Measurements from ENCODE around the gene PTCD1. TPM values are rescaled to one million over a fixed set of nuclear protein-coding genes. Genes with fewer than 3 reads are reported as not detected.

Gene PTCD1
- total RNA-seq, 1 donor from 2014 or later = 5.4 TPM

DNA sequence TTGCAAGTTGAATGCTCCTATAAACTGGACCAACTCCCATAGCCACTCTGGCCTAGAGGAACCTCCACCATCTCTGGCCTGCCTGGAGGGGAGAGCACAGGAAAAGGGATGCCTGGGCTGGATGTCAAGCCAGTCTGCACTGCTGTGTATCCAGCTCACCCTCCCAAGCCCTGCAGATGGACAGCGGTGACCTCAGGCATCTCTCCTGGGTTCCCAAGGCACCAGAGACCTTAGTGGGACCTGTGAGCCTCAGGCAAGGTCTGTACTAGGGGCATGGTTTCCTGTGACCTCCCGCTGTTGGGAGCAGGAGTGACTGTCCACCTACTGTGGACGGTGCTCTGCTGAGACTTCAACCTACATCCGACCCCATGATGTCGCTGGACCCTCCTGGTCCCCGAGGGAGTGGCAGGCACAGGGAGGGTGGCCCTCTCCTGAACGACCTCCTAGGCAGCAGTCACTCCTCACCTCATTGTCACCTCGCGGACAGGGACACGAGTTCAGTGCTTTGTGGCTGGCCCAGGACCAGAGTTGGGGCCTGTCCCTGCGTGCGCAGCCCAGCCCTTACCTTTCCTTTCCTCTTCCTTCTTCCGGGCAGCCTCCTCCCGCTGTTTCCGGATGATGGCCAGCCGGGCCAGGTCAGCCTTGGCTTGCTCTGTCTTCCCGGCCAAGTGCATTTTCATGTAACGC, 41.2 kb downstream of the PTCD1 start:
- H3K4me1 Mint-ChIP-seq (ENCODE audit: low read depth) = peaks cover 16% of the 10 kb centered on the region
- H3K27me3 Mint-ChIP-seq (ENCODE audit: low read depth) = no peaks in the 10 kb centered on the region
- H3K36me3 Mint-ChIP-seq (ENCODE audit: low read depth) = peaks cover 21% of the 10 kb centered on the region
- H3K9me3 Mint-ChIP-seq (ENCODE audit: low read depth) = no peaks in the 10 kb centered on the region
- no peak overlapping the region for H3K4me3 Mint-ChIP-seq (ENCODE audit: unreplicated experiment)
- H3K27ac Mint-ChIP-seq (ENCODE audit: unreplicated experiment) = no peak overlapping the region
- TF ChIP-seq CTCF (IDR thresholded peaks at IDR 0.05) = no peak
- no peak for DNase-seq (ENCODE audit: low spot score)

DNA sequence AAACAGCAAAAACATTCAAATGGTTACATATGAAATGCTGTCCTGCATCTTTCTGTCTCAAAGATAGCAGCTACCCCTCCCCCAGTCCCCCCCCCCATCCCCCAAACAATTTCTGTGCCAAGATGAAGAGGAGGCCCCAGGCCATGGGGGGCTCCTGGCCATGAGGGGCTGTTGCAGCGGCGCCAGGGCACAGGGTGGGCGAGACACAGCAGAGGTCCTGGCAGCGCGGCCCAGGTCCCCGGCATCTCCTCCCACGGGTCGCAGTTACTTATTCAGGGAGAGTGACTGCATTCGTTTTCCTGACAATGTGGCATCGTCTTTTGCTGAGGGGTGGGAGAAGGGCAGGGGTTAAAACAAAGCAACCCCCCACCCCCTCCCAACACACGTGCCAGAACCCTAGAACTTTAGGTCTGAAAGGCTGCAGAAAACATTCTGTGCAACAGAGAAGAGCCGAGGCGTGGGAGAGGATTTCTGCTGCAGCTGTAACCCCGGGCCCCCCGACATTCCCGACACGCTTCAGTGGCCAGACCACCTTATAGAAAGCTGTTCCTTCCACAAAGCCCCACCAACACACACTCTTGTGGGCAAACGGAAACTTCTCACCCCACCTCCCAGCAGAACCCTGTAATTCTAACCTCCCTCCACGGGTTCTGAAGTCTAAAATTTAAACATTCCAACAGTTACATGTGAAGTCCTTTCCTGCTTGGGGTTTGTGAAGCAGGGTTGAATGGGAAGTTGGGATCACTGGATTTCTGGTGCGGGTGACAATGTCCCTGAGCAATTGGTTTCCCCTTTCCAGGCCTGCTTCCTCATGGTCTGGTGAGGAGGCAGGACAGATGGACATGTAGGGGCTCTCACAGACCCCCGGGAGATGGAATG, 41.9 kb downstream of the PTCD1 start:
- Mint-ChIP-seq H3K9me3 (ENCODE audit: low read depth) (no peaks in the 10 kb centered on the region), H3K4me3 (ENCODE audit: unreplicated experiment) (no peak overlapping the region), H3K36me3 (ENCODE audit: low read depth) (peaks cover 24% of the 10 kb centered on the region), H3K27ac (ENCODE audit: unreplicated experiment) (no peak overlapping the region), H3K4me1 (ENCODE audit: low read depth) (peaks cover 16% of the 10 kb centered on the region), H3K27me3 (ENCODE audit: low read depth) (no peaks in the 10 kb centered on the region)
- TF ChIP-seq CTCF (IDR thresholded peaks at IDR 0.05) = no peak
- DNase-seq (ENCODE audit: low spot score) = no peak

DNA sequence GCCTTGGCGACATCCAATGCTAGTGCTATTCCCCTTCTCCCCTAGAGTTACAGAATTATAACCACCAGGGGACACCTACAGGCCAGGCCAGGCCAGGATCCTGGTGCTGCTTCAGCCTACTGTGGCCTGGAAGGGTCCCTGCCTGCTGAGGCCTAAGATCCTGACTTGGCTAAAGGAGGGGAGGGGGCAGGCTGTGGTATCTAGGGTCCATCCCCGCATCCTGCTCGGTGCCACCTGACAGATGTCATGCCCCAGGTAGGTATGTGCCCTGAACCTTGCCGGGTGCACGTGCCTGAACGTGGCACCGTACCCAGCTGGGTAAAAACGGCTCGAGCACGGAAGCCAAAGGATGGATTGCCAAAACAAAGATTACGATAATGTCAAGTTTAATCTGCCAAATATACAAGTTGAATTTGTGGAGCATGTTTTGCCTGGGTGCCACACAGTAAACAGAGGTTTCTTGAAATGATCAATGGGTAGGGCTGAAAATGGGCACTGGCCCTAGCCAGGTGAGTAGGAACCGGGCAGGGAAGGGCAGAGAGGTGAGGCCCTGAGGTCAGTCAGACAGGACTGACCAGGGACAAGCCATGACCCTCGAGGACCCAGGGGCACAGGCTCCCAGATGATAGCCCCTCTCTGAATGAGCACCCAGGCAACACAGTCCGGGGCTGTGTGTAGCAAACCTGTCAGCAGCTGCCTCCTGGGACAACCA, 42.8 kb downstream of the PTCD1 start:
- H3K4me3 Mint-ChIP-seq (ENCODE audit: unreplicated experiment) = no peak overlapping the region
- H3K27me3 Mint-ChIP-seq (ENCODE audit: low read depth) = no peaks in the 10 kb centered on the region
- peak; percentile 14 for TF ChIP-seq CTCF (IDR thresholded peaks at IDR 0.05)
- peak overlapping the region; percentile 41 for H3K27ac Mint-ChIP-seq (ENCODE audit: unreplicated experiment)
- no peaks in the 10 kb centered on the region for H3K9me3 Mint-ChIP-seq (ENCODE audit: low read depth)
- DNase-seq (ENCODE audit: low spot score) = no peak
- H3K36me3 Mint-ChIP-seq (ENCODE audit: low read depth) = peaks cover 21% of the 10 kb centered on the region
- peaks cover 16% of the 10 kb centered on the region for H3K4me1 Mint-ChIP-seq (ENCODE audit: low read depth)

DNA sequence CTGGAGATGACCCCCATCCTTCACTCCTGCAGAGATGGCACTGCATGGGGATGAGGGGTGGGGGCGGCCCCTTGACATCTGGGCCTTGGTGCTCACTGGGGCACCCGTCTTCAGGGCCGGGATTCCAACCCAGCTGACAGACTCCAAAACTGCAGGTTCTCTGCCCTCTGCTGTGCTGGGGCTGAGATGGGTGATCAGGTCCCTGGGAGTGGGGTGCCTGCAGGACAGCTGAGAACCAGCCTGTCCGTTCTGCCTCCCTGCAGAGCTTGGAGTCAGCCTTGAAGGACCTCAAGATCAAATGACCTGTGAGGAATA, 44.5 kb downstream of the PTCD1 start:
- no peak for TF ChIP-seq CTCF (IDR thresholded peaks at IDR 0.05)
- H3K9me3 Mint-ChIP-seq (ENCODE audit: low read depth) = no peaks in the 10 kb centered on the region
- H3K36me3 Mint-ChIP-seq (ENCODE audit: low read depth) = peaks cover 20% of the 10 kb centered on the region
- no peaks in the 10 kb centered on the region for H3K27me3 Mint-ChIP-seq (ENCODE audit: low read depth)
- H3K4me3 Mint-ChIP-seq (ENCODE audit: unreplicated experiment) = no peak overlapping the region
- H3K4me1 Mint-ChIP-seq (ENCODE audit: low read depth) = peaks cover 16% of the 10 kb centered on the region
- H3K27ac Mint-ChIP-seq (ENCODE audit: unreplicated experiment) = no peak overlapping the region
- DNase-seq (ENCODE audit: low spot score) = no peak

Measured in chondrocyte (in vitro differentiated cells).